T-helper 1 cell treated with Interleukin-12 subunit alpha and Interleukin-12 subunit beta and Interleukin-4 antibody, amounts not matched to agents 30 μg/mL and 1 μg/mL, for 36 hours (primary cell): ENCODE data around the gene CPLX3.
A peak's percentile ranks its signal among the peaks of the same experiment; 100 is the strongest.

Experiments
- H3K27ac Mint-ChIP-seq: one replicate; pipeline ENCODE4 v1.8.0; 2021; ENCODE audit warnings: mild to moderate bottlenecking, mixed read lengths
- H3K27me3 Mint-ChIP-seq: one replicate; pipeline ENCODE4 v1.8.0; 2021; ENCODE audit warnings: low read depth, mixed read lengths
- H3K36me3 Mint-ChIP-seq: one replicate; pipeline ENCODE4 v1.8.0; 2021; ENCODE audit warnings: low read depth, mixed read lengths
- H3K4me1 Mint-ChIP-seq: one replicate; pipeline ENCODE4 v1.8.0; 2021; ENCODE audit warnings: low read depth, mixed read lengths
- H3K4me3 Mint-ChIP-seq: one replicate; pipeline ENCODE4 v1.8.0; 2021; ENCODE audit warnings: mild to moderate bottlenecking, moderate library complexity, mixed read lengths
- H3K9me3 Mint-ChIP-seq: one replicate; pipeline ENCODE4 v1.8.0; 2021; ENCODE audit warnings: mixed read lengths

CPLX3 gene

DNA sequence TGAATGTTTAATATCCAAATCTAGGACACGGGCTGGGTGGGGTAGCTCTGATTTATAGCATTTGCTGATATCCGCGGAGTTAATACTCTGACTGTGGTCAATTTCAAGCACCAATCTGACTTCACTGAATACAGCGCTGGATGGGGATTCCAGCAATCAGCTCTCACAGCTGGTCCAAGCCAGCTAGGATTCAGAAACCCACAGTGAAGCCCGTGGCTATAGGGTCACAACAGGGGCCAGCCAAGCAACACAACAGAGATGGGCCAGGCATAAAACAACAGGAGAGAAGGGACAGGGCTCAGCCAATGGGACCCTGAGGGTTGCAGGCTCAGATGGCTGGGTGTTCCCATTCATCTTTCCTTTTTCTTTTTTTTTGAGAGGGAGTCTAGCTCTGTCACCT, 19.1 kb upstream of the CPLX3 start:
- H3K36me3 Mint-ChIP-seq: peaks cover 20% of the 10 kb centered on the region
- no peaks in the 10 kb centered on the region for H3K9me3 Mint-ChIP-seq
- H3K27ac Mint-ChIP-seq: no peak overlapping the region
- H3K4me1 Mint-ChIP-seq: peaks cover 18% of the 10 kb centered on the region
- H3K4me3 Mint-ChIP-seq: no peak overlapping the region
- H3K27me3 Mint-ChIP-seq: peaks cover 7% of the 10 kb centered on the region

DNA sequence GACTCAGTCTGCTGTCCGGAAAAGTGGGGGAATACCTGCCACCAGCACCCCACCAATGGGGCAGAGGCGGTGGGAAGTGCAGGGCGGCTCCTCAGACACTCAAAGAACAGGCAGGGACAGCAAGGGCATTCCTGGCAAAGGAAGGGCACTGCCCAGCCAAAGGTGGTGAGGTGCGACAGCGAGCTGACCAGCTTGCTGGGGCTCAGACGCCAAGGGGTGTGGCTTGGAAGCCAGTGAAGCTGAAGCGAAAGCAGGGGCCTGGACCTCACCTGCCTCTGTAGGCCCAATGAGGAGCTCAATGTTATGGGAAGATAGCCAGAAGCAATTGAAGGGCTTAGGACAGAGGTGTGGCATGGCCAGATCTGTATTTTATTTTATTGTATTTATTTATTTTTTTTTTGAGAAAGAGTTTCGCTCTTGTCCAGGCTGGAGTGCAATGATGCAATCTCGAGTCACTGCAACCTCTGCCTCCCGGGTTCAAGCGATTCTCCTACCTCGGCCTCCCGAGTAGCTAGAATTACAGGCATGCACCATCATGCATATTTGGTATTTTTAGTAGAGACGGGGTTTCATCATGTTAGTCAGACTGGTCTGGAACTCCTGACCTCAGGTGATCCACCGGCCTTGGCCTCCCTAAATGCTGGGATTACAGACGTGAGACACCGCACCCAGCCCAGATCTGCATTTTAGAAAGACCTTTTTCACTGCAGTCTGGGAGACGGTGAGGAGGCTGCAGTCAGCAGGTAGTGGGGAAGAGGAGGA, 18.2 kb upstream of the CPLX3 start:
- Mint-ChIP-seq H3K4me3 (no peak overlapping the region), H3K27me3 (peaks cover 7% of the 10 kb centered on the region), H3K4me1 (peaks cover 19% of the 10 kb centered on the region), H3K27ac (peak overlapping the region; percentile 49), H3K9me3 (no peaks in the 10 kb centered on the region), H3K36me3 (peaks cover 15% of the 10 kb centered on the region)

DNA sequence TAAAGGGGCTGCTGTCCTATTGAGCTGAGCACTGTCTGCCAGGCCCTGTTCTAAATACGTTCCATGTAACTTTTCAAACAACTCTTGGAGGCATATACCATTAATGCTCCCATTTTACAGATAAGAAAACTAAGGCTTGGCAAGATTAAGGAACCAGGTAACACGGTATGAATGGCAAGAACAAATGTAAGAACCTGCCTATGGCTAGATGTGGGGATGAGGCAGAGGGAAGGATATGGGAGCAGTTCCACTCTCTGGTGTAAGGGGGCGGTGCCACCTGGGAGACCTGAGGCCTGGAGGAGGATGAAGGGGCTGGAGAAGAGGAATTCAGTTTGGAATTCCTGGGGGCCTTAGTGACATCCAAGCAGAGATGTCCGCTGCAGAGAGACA, 17.6 kb upstream of the CPLX3 start:
- H3K27ac Mint-ChIP-seq: peak overlapping the region; percentile 38
- peaks cover 7% of the 10 kb centered on the region for H3K27me3 Mint-ChIP-seq
- no peak overlapping the region for H3K4me3 Mint-ChIP-seq
- peaks cover 19% of the 10 kb centered on the region for H3K4me1 Mint-ChIP-seq
- H3K36me3 Mint-ChIP-seq: peaks cover 13% of the 10 kb centered on the region
- no peaks in the 10 kb centered on the region for H3K9me3 Mint-ChIP-seq

DNA sequence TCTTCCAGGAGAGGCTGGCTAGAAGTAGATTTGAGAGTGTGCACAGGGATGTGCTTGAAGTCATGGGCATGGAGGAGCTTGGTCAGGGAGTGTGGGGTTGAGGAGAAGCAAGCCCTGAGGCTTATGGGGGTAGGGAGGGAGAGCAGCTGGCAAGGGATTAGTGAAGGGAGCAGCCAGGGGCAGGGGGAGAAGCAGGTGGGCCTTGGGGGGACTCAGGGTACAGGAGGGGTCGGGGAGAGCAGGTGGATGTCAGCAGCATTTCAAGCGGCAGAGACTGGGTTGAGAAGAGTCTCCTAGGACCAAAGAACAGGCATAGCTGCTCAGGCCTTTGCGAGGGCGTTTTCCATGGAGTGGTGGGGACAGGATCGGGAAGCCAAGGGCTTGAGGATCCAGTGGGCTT, 17.2 kb upstream of the CPLX3 start:
- Mint-ChIP-seq H3K4me1 (peaks cover 15% of the 10 kb centered on the region), H3K36me3 (peaks cover 9% of the 10 kb centered on the region), H3K27me3 (peaks cover 7% of the 10 kb centered on the region), H3K4me3 (no peak overlapping the region), H3K27ac (peak overlapping the region; percentile 72), H3K9me3 (no peaks in the 10 kb centered on the region)

GRCh38 chr15:74809956-74810355, 16.5 kb upstream of the CPLX3 start:
- peaks cover 5% of the 10 kb centered on the region for H3K36me3 Mint-ChIP-seq
- H3K27ac Mint-ChIP-seq: no peak overlapping the region
- peaks cover 7% of the 10 kb centered on the region for H3K27me3 Mint-ChIP-seq
- H3K4me3 Mint-ChIP-seq: no peak overlapping the region
- H3K9me3 Mint-ChIP-seq: no peaks in the 10 kb centered on the region
- H3K4me1 Mint-ChIP-seq: peaks cover 13% of the 10 kb centered on the region

GRCh38 chr15:74812533-74812932, 13.9 kb upstream of the CPLX3 start, which contains the start of gene LMAN1L:
LMAN1L (plus strand) TSS chr15:74812835; CDS start chr15:74812855, 20 bp downstream.
- Mint-ChIP-seq H3K9me3 (no peaks in the 10 kb centered on the region), H3K27me3 (peaks cover 7% of the 10 kb centered on the region), H3K36me3 (no peaks in the 10 kb centered on the region), H3K4me3 (no peak within 1 kb of the TSS), H3K4me1 (peaks cover 8% of the 10 kb centered on the region), H3K27ac (peak within 1 kb of the TSS; percentile 9)

DNA sequence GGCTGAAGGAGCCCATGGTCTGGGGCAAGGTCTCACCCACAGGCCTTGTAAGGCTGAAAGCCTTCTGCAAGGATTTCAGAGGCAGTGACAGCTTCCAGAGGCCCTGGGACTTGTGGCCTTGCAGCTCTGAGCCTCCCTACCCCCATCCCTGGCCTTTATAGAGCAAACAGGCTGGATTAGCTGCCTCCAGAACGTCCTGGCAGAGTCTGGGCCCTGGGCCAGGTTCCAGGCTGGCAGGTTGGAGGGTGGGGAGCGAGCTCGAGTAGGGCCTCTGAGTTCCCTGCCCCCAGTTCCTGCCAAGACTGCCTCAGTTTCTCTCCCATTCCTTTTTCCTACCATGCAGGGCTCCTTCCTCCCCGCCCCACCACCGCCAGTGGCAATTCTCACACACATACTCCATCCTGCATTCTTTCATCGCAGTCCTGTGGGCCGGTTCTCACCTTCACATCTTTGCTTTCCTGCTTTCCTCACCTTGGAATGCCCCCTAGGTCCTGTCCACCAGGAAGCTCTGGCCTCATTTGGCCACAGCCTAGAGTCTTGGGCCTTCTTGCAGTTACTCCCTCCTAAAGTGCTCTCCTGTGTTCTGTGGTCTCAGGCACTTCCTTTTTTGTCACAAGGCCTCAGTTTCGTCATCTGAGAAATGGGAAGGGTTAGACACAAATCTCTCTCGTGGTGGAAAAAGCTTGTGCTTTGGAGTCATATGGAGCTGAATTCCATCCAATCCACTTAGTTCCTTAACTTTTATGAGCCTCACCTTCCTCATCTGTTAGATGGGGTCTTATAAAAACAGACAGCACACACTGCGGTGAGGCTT, 11.1 kb upstream of the CPLX3 start:
- Mint-ChIP-seq H3K27ac (no peak overlapping the region), H3K36me3 (no peaks in the 10 kb centered on the region), H3K27me3 (no peaks in the 10 kb centered on the region), H3K9me3 (no peaks in the 10 kb centered on the region), H3K4me1 (peaks cover 16% of the 10 kb centered on the region), H3K4me3 (no peak overlapping the region)

GRCh38 chr15:74815961-74816360, 10.5 kb upstream of the CPLX3 start:
- Mint-ChIP-seq H3K9me3 (no peaks in the 10 kb centered on the region), H3K4me1 (peaks cover 16% of the 10 kb centered on the region), H3K4me3 (no peak overlapping the region), H3K27me3 (no peaks in the 10 kb centered on the region), H3K27ac (no peak overlapping the region), H3K36me3 (no peaks in the 10 kb centered on the region)

DNA sequence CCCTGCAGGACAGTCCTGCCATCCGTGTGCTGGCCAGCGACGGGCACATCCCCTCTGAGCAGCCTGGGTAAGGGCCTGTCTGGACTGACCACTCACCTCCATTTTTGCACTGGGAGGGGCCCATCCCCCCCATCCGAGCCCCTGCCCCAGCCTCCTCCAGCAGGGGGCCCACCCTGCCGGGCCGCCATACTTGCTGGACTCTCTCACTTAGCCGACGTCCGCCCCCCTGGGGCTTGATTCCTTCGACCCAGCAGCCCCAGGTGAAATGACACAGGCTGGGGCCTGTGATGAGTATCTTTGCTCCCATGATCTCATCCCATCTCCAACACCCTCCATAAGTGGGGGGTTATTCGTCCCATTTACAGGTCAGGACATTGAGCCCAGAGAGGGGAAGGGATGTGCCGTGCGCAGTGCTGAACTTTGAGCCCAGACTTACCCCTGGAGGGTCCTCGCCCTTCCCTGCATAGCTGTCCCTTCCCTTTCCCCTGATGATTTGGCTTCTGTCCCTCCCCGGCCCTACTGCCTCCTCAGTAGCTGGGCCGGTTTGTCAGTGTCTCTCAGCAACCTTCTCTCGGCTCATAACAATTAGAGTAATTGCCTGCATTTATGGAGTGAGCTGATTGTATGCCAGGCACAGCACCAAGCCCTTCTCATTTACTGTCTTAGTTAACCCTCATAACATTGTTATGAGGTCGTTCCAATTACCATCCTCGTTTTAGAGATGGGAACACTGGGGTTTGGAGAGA, 9.6 kb upstream of the CPLX3 start:
- no peaks in the 10 kb centered on the region for H3K36me3 Mint-ChIP-seq
- H3K27me3 Mint-ChIP-seq: no peaks in the 10 kb centered on the region
- H3K4me1 Mint-ChIP-seq: peaks cover 16% of the 10 kb centered on the region
- H3K4me3 Mint-ChIP-seq: no peak overlapping the region
- no peaks in the 10 kb centered on the region for H3K9me3 Mint-ChIP-seq
- no peak overlapping the region for H3K27ac Mint-ChIP-seq

DNA sequence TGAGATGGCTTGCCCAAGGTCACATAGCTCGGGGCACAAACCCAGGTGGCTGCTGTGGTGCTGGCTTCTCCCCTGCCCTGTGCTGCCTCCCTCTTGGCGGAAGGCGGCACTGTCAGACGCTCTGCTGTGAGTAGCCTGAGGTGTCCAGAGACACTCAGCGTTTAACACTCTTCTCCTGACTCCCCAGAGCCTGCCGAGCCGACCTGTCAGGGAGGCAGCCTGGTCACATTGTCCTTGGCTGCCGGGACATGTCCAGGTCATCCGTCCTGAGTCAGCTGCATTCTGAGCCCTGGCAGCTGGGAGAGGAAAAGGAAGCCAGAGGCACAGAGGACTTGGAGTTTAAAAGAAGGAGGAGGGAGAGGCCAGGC, 9.1 kb upstream of the CPLX3 start:
- H3K9me3 Mint-ChIP-seq: no peaks in the 10 kb centered on the region
- H3K27me3 Mint-ChIP-seq: no peaks in the 10 kb centered on the region
- H3K4me1 Mint-ChIP-seq: peaks cover 16% of the 10 kb centered on the region
- no peak overlapping the region for H3K27ac Mint-ChIP-seq
- H3K4me3 Mint-ChIP-seq: no peak overlapping the region
- no peaks in the 10 kb centered on the region for H3K36me3 Mint-ChIP-seq

DNA sequence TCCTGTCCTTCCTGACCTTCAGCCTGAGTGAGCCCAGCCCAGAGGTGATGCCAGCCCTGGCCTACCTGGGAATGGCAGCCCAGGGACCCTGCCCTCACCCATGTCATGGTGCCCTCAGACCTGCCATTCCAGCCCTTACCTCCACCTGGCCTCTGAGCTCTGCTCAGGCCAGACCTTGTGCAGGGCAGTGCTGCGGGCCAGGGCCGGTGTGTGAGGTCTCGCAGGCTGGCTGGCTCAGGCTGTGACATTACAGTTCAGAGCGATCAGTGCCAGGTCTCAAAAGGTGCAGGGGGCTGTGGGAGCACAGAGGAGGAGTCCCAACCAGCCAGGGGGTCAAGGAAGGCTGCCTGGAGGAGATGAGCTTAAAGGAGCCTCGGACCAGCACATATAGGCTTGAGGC, 6.4 kb upstream of the CPLX3 start:
- peaks cover 5% of the 10 kb centered on the region for H3K27me3 Mint-ChIP-seq
- H3K36me3 Mint-ChIP-seq: no peaks in the 10 kb centered on the region
- H3K9me3 Mint-ChIP-seq: no peaks in the 10 kb centered on the region
- H3K4me3 Mint-ChIP-seq: no peak overlapping the region
- no peak overlapping the region for H3K27ac Mint-ChIP-seq
- H3K4me1 Mint-ChIP-seq: peaks cover 14% of the 10 kb centered on the region

DNA sequence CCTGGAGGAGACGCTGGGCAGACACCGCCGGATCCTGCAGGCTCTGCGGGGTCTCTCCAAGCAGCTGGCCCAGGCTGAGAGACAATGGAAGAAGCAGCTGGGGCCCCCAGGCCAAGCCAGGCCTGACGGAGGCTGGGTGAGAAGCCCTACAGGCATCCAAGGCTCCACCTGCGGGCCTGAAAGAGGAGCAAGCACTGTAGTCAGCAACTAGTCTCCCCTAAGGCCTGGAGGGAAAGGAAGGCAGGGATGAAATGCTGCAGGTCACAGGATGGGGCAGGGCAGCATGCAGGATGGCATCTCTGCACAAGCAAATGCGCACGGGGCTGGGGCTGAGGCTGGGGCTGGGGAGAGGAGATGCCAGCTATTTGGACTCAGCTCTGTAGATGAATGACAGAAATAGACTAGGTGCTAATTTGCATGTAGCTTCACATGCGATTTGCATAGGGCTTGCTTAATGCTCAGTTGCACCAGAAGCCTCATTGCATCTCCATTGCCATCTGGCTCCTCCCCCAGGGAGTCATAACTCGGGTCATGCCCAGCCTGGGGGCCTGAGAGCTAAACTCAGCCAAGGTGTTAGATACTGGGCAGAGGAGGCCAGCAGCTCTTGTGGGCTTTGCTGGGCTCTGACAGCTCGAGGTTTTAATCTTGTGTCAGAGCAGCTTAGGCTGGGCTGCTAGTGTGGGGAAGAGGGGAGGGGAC, 5.2 kb upstream of the CPLX3 start:
- Mint-ChIP-seq H3K27ac (no peak overlapping the region), H3K9me3 (no peaks in the 10 kb centered on the region), H3K4me1 (peaks cover 10% of the 10 kb centered on the region), H3K4me3 (no peak overlapping the region), H3K27me3 (peaks cover 10% of the 10 kb centered on the region), H3K36me3 (no peaks in the 10 kb centered on the region)

- no peak overlapping the region for H3K4me3 Mint-ChIP-seq
Measured at GRCh38 chr15:74821790-74822158, 4.7 kb upstream of the CPLX3 start.

DNA sequence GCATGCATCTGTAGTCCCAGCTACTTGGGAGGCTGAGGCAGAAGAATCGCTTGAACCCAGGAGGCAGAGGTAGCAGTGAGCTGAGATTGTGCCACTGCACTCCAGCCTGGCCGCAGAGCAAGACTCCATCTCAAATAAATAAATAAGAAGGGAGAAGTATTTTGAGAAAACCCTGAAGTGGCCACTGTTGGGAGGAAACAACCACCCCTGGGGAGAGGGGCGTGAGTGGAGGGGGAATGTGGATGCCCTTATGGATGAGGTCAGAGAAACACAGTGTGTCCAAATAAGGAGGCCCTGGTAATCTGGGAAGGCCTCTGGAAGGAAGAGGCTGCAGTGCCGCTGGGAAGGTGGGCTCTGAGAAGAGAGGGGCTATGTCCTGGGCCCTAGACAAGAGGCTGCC, 4.2 kb upstream of the CPLX3 start:
- no peaks in the 10 kb centered on the region for H3K36me3 Mint-ChIP-seq
- peaks cover 18% of the 10 kb centered on the region for H3K27me3 Mint-ChIP-seq

More at GRCh38 chr15:74821790-74822158, 4.7 kb upstream of the CPLX3 start:
- peaks cover 10% of the 10 kb centered on the region for H3K4me1 Mint-ChIP-seq
- peaks cover 14% of the 10 kb centered on the region for H3K27me3 Mint-ChIP-seq
- no peak overlapping the region for H3K27ac Mint-ChIP-seq
- H3K36me3 Mint-ChIP-seq: no peaks in the 10 kb centered on the region
- no peaks in the 10 kb centered on the region for H3K9me3 Mint-ChIP-seq

More for the DNA sequence above, 4.2 kb upstream of the CPLX3 start:
- peaks cover 10% of the 10 kb centered on the region for H3K4me1 Mint-ChIP-seq
- no peaks in the 10 kb centered on the region for H3K9me3 Mint-ChIP-seq
- H3K27ac Mint-ChIP-seq: no peak overlapping the region
- H3K4me3 Mint-ChIP-seq: no peak overlapping the region
